GM18909 (cell line): ENCODE results near the gene NOC2L.

ENCODE experiments used
- ATAC-seq: cut with Tn5 transposase; IDR thresholded peaks from one replicate; pipeline ENCODE4 v1.9.1; 2021; ENCODE audit warnings: mild to moderate bottlenecking; ENCODE audit not compliant: unreplicated experiment, poor library complexity

The NOC2L gene

DNA sequence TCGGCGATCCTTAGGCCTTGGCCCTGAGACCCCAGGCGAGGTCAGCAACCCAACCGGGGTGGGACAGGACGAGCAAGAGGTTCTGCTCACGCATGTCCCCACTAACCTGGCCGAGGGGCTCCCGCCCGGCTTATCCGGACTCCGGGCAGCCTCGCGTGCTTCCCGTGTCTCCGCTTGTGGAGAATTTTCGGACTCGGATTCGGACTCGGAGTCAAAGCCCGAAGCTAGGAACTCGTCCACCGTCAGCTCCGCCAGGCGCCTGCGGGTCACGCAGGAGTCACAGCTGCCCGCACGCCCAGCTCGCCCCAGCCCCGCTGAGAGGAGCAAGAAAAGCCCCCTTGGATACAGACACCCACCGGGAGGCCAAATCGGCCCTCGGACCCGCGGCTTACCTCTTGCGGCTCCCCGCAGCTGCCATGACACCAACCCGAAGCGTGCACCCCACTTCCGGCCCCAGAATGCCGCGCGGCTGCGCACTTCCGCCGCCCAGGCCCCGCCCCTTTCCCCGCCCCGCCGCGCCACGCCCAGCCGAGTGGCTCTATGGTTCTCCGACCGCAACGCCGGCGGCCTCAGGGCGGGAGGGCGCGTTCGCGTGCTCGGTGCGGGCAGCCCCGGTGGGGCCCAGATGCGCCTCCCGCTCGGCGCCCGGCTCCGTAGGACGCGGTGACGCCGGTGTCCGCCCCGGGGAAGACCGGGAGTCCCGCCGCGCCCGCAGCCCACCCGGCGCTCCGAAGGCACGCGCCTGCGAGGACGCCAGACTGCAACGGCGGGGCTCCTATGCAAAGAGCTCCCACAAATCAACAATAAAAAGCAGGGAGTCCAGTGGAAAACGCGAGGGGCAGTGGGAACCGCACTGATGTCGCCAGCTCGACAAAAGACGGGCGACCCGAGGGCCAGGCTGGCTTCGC lies at the start of gene NOC2L:
NOC2L (minus strand) TSS at position 434 of the 908 bp plus-strand sequence; CDS start at position 418, 16 bp downstream.
- peak; percentile 73 for ATAC-seq

DNA sequence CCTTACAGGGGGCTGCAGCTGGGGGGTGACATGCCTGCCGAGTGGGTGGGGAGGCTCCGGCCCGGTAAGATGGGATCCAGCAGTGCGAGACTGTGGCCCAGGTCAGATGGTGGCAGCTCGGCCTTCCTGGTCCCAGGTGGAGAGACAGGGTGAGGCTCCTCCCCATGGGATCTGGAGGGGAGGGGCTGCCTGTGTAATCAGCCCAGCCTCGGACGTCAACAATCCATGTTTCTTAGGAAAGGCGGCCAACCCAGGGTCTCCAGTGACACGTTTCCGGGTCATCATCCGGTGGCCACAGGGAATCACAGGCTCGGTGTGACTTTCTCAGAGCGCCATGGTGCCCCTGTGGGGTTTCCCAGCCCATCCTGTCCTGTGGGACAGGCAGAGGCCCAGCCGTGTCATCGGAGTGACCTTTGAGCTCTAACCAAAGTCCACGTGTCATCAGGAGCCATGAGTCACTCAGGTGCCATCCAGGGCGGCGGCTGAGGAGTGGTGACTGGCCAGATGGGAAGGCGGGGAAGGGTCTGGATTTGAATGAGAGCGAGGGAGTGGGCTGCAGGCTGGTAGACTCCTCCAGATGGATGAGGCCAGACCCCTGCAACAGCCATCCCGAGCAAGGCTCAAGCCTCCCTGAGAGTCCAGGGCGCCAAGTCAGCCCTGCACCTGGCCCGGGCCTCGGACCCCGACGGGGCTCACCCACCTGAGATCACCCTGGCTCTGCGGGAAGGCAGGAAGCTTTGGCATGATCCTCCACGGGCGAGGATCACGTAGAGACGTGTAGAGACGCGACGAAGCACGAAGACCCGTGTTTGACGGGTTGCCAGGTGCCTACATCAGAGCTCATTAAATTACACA lies 47.5 kb upstream of the NOC2L start:
- no peak for ATAC-seq

DNA sequence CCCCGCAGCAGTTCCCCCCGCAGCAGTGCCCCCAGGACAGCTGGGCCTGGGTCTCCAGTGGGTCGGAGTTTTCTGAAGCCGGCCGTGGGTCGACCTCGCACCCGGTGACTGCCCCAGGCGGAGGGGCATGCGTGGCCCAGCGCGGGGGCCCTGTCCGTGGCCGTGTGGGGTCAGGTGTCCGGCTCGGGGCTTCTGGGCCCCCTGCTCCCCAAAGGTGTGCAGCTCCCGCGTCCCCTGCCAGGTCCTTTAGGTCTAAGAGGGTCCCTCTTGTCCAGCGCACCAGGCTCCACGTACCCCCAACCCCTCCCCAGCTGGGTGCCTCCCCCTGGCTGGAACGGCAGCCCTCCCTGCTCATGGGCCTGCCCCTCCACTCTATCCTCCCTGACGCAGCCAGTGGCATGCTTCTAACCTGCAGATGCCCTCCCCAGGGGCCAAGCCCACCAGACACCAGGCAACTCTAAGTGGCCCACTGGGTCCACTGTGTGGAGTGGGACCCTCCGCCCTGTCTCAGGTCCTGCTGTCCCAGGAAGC lies 46.8 kb upstream of the NOC2L start:
- ATAC-seq, result no peak

DNA sequence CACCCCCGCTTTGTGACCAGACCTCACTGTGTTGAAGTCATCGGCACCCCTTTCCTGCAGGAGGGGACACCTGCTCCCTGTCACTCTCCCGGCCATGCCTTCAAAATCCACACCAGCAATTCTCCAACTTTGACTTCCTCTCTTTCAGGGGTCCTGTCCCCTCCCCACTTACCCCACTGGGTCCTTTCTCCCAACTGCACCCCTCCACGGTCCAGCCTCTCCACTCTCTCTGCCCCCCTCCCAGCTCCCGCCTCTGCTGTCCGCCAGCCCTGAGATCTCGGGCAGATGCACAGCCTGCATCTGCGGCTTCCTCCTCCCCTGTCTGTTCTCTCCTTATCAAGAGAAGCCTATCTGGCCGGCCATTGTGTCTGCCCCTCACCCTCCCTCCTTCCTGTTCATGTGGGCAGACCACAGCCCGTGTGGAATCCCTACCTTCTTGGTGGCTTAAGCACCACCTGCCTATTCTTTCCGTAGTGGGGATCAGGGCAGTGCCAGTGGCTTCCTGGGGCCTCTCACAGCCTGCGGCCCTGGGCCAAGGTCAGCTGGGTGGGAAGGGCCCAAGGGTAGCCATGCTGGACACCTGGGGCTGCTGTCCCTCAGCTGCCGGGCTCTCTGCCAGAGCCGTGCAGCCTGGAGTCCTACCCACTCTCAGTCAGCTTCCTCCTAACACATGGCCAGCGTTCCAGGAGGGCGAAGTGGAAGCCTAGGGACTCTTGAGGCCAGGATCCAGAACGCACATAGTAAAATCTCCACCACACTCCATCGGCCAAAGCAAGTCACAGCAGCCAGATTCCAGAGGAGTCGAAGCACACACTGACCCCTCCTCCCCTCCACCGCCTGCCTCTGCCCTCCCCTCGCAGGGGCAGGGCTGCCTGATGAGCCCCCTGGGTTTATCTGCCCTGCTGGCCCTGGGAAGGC lies 46.0 kb upstream of the NOC2L start:
- no peak for ATAC-seq

DNA sequence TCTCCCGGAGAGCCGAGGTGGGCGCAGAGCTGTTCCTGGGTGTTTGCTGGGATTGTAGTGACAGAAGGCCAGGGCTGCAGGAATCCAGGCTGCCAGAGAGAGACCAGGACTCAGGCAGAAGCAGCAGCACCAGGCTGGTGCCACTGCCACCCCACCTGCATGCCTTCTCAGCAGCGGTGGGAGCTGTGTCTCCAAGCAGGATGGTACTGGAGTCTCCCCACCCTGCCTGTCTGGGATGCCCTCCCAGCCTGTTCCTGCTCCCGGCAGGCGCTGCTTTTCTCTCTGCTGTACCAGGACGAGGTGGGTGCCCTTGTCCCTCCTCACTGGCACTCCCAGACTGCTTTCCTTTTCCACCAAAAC lies 45.3 kb upstream of the NOC2L start:
- no peak for ATAC-seq

DNA sequence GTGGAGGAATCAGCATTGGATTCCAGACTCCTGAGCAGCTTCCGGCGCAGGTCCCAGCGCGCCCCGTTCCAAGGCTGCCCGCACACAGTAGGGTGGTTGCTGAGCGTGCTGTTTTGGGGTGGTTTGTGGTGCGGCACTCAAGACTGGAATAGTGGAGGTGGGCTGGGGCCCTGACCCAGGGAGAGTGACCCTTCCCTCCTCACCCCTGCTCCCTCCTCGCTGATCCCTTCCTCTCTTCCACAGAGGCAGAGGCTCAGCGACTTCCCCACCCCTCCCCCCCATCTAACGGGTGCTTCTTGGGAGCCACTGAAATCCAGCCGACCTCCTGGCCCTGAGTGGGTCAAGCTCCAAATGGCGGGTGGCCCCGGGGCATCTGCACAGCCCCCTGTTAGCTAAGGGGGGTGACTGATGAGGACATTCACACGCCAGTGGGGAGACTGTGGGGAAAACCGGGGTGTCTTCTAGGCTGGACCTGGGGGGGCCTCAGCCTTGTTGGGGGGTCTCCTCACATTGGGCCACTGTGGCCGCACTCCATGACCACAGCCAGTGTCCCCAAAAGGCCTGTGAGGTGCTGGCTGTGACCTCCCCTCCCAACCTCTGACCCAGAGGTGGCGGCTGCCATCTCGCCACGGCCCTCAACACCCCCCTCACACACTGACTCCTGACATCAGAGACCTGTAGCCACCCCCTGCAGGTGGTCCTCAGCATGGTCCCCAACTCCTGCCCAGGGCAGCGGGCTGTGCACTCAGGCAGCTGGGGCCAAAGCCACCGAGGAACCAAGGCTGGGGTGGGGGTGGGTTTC lies 44.8 kb upstream of the NOC2L start:
- no peak for ATAC-seq

DNA sequence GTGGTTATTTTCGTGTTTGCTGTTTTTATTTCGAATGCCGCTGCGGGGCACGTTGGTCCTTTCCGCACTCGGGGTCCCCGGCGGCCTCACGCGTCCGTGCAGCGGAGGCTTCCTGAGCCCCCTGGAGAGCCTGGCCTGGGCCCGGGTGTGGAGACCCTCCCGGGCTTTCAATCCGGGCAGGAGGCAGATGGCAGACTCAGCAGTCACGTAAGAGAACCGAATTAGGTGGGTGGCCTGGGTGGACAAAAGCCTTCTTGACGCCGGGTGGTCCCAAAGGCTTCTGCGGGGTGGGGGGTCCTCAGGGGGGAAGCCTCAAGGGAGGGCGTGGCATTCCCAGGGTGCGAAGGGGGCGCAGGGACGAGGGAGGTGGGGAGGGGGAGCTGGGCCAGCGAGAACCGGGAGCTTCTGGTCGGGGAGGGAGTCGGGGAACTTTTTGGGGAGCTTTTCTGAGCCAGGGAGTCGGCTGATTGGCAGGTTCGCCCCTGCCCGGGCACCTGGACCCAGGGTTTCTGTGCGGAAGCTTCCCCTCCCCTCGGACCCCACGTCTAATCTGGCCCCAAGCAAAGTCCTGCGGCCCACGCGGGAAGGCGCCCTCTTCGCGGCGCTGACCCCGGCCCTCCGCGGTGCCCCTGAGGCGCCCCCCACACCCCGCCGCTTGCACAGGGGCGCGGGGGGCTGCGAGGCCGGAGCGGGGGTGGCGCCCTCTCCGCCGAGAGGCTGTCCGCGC lies 42.2 kb upstream of the NOC2L start:
- no peak for ATAC-seq

DNA sequence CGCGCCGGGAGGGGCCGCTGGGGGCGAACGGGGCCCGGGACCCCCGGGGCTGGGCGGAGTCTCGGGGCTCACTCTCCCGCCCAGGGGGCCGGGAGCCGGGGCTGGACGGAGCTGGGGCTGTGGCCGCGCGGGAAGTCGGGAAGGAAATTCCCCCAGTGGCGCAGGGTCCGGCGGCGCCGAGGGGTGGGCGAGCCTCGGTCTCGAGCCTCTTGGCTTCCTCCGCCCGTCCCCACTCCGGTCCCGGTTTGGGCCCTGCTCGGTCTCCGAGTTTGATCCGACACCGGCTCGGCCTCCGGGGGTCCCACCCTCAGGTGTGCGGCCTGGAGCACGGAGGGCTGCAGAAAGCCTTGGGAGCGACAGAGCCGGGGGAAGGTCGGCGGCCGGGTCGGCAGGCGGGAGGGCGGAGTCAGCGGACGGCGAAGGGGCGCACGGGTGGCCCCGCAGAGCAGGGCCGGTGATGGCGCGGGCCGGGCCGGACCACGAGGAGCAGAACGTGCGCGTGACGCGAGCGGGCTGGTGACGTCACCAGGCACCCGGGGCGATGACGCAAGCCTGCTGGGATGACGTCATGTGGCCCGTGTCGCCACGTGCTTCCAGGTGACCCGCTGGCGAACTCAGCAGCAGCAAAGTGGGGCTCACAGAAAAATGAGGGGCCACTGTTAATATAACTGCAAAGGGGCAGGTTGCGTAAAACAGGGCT lies 41.5 kb upstream of the NOC2L start:
- peak; percentile 14 for ATAC-seq

DNA sequence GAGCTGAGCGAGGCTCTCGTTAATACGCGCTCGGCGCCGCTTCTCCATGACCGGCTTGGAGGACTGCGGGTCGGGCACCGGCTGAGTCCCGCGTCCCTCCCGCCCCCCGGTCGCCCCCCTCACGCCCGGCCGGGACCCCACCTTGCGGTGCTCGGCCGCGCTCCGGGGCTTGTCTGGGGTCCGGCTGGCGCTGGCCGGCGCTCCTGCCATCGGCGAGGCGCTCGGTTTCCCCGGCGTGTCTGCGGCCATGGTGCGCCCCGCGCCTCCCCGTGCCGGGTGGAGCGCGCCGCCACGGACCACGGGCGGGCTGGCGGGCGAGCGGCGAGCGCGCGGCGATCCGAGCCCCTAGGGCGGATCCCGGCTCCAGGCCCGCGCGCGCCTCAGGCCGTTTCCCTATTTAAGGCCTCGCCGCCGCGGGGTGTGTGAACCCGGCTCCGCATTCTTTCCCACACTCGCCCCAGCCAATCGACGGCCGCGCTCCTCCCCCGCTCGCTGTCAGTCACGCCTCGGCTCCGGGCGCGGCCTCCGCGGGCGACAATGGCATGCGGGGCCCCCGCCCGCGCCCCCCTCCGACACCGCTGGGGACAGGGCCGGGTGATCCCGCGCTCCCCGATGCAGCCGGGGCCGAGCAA lies 40.8 kb upstream of the NOC2L start, which contains the start of gene HES4:
HES4 (minus strand) TSS at position 373 of the 632 bp plus-strand sequence; CDS start at position 249, 124 bp downstream.
- peak; percentile 39 for ATAC-seq

DNA sequence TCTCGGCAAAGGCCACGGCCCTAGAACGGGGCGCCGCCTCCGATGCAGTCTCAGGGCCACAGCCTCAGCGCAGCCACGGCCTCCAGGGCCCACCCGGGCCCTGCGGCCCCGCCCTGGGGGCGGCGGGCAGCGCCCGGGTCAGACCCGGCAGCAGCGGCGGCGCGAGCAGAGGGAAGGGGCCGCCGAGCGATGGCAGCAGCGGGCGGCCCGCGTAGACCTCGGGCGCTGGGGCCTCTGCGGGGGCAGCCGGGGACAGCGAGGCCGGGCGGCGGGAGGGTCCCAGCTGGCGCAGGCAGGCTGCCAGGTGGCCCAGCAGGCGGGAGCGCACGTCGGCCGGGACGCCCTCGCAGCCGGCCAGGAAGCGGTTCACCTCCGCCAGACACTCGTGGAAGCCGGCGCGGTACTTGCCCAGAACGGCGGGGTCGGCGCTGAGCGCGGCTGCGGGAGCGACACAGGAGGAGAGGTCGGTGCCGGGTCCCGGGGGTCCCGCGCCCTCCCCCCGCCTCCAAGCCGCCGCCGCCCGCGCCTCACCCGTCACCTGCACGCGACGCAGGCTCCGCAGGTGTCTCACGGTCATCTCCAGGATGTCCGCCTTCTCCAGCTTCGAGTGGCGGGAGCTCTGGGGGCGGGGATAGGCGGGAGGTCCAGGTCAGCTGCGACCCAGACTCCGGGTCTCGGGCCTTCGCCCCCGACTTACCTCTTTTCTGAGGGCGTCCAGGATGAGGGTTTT lies 40.1 kb upstream of the NOC2L start:
- ATAC-seq, result no peak

DNA sequence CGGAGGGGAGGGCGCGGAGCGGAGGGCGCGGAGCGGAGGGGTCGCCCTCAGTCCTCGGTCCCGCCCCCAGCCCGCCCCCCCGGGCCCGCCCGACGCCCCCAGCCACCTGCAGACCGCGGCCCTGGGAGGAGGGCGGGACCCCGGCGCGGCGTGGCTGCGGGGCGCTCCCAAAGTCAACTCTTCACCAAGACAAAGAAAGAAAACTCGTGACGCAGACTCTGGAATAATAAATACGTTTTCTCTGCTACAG lies 39.6 kb upstream of the NOC2L start:
- no peak for ATAC-seq

DNA sequence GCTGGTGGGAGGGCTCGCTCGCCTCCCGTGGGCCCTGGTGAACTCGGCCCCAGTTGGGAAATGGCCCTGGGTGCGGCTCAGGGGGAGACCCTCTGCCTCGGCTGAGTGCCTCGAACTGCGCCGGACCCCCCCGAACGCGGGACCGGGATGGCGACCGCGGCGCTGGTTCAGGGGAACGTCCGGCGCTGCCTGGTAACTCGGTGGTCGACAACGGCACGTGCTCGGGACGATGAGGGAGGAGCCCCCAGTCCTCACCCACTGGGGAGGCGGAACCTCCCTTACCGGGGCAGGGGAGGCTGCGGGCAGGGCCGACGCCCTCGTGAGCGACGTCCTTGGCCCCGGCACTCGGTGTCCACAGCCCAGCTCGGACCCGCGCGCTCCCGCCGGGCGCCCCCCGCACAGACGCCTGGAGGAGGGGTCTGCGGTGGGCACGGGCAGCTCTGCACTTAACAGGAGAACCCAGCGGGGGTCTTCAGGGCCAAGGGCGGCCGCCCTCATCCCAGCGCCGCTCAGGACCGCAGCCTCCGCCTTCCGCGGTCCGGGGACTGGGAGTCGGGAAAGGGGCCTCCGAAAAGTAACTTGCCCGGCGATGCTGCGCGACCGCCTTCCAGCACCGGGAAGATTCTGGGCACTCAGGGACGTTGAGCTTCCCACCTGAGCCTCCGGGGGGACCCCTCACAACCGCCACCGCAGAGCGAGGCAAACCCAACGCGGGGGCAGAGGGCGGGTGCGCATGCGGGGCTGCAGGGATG lies 39.1 kb upstream of the NOC2L start:
- ATAC-seq, result no peak

DNA sequence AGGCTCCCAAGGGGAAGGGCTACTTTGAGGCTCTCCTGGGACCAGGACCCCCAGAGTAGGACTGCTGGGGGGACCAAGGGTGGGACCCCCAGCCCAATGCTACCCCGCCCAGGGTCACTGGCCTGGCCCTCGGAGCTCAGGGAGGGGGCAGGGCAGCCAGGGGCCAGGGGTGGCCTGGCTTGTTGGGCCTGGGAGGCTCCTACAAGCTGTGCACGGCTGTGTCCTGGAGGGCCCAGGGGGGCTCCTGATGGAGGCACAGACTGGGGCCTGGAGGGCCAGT lies 38.6 kb upstream of the NOC2L start:
- ATAC-seq, result no peak

DNA sequence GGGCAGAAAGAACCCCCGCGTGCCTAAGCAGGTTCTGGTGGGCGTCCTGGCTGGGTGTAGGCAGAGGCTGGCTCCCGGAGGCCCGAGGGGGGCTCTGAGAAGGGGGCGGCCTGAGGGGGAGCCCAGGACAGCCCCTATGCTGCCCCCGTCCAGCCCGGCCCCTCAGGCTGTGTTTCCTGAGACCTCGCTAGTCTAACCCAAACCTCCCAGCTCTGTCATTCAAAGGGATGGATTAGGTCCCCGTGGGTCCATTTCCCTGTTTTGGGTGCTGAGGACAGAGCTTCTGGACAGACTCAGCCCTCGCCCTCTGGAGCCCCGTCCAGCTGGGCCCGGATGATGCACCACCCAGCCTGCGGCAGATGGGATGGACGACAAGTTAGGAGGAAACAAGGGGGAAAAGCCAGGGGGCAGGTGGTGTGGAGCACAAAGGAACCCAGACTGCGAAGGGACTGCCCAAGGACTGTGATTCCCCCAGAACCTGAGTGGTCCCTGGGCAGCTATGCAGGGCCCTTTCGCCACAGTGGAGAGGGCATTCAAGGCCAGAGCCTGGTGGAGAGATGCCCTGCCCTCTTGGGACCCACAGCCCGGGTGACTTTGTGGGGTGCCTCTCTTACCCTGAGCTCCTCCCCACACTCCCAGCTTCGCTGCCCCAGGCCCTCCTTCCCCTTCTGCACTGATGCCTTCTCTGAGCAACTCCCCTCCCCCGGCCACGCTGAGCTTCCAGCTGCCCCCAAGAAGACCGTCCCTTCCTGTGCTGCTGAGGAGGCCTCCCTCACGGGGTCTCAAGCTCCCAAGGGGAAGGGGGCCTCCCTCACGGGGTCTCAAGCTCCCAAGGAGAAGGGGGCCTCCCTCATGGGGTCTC lies 38.0 kb upstream of the NOC2L start:
- no peak for ATAC-seq

DNA sequence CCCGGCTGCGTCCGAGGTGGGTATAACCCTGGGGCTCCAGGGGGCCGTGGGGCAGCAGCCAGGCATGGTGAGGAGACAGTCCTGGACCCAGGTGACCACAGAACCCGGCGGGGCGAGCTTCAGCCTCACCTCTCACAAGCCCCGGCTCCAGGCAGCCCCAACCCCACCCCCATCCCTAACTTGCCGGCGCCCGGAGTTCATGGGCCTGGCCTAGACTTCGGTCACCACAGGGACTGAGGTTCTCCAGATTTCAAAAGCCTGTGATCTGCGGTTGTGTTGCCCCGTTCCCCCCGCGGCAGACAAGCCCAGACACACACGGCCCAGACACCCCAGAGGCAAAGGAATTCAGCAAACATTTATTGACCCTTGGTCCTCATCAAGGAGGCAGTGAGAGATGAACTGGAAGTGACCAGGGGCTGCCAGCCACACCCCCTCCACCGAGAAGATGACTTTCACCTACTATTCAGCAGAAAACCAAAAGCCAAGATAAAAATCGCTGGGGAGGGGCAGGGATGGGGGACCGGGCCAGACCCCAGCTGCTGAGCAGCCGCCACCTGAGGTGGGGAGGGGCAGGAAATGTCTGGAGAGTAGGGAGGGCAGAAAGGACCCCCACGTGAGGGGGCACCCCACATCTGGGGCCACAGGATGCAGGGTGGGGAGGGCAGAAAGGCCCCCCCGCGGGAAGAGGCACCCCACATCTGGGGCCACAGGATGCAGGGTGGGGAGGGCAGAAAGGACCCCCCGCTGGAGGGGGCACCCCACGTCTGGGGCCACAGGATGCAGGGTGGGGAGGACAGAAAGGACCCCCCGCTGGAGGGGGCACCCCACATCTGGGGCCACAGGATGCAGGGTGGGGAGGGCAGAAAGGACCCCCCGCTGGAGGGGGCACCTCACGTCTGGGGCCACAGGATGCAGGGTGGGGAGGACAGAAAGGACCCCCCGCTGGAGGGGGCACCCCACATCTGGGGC lies 36.9 kb upstream of the NOC2L start:
- ATAC-seq, result no peak
